ENCODE data around the gene SYNJ2. TPM values are rescaled to one million over a fixed set of nuclear protein-coding genes. Genes with fewer than 3 reads are reported as not detected.

SYNJ2 gene
- total and polyA plus RNA-seq, 2 of the 4 experiments (the other 2 are of a cell fraction), result 40.8 to 45.2 TPM

GRCh38 chr6:157961832-157962575, 19.7 kb upstream of the SYNJ2 start:
- no peak for ATAC-seq (ENCODE audit: low read depth)
- intact Hi-C loops (cut with micrococcal nuclease), result no loop called here
- Histone ChIP-seq H3K9me1 (ENCODE audit: insufficient read depth, low read length) (0 out of 2 replicates have a peak, but pooled peaks cover 3% of the 10 kb centered on the region), H3K27ac (ENCODE audit: insufficient read depth, low read length) (no peak overlapping the region; the same call in 1 of the 2 replicates), H3K4me1 (ENCODE audit: control insufficient read depth, insufficient read depth, low read length) (no peaks in the 10 kb centered on the region), H2AFZ (replicated peaks; ENCODE audit: low read length, poor library complexity) (no peak overlapping the region), H3K4me2 (ENCODE audit: low read depth, low read length) (no peak overlapping the region), H3K4ac (ENCODE audit: low read depth, low read length) (no peak overlapping the region; the same call in 1 of the 2 replicates), H3K36me3 (ENCODE audit: control insufficient read depth, insufficient read depth, low read length) (no peaks in the 10 kb centered on the region), H4K5ac (ENCODE audit: low read depth, low read length) (no peak overlapping the region), H4K20me1 (ENCODE audit: insufficient read depth, low read length) (no peaks in the 10 kb centered on the region), H2BK5ac (ENCODE audit: low read depth, low read length, poor library complexity, severe bottlenecking) (no peak overlapping the region), H3K9ac (ENCODE audit: low read depth, low read length) (no peak overlapping the region), H2AK5ac (ENCODE audit: low read depth, low read length) (no peak overlapping the region), H3K14ac (replicated peaks; ENCODE audit: low read depth, low read length) (no peak overlapping the region), H2AK9ac (replicated peaks; ENCODE audit: low read depth, low read length, poor library complexity) (no peak overlapping the region), H3K23ac (ENCODE audit: low read depth, low read length) (no peak overlapping the region), H3K18ac (ENCODE audit: low read depth, low read length) (no peak overlapping the region), H3K4me3 (ENCODE audit: insufficient read depth, low read depth, low read length) (no peak overlapping the region), H4K91ac (ENCODE audit: insufficient read depth, low read depth, low read length) (no peak overlapping the region), H3K27me3 (ENCODE audit: control insufficient read depth, insufficient read depth, low read length) (no peaks in the 10 kb centered on the region), H2BK15ac (ENCODE audit: low read depth, low read length) (no peak overlapping the region), H2BK20ac (ENCODE audit: low read depth, low read length) (no peak overlapping the region), H3K9me3 (ENCODE audit: control insufficient read depth, insufficient read depth, low read length) (peaks cover 11% of the 10 kb centered on the region), H4K8ac (ENCODE audit: low read depth in 2 of 2, low read length in 2 of 2) (no peak overlapping the region), H3K79me1 (ENCODE audit: low read depth in 1 of 2, low read length in 2 of 2) (no peaks in the 10 kb centered on the region), H3K56ac (ENCODE audit: extremely low read depth, insufficient read depth, low read length) (no peak overlapping the region), H2BK120ac (ENCODE audit: low read depth, low read length) (no peak overlapping the region)
- DNase-seq, result no peak
- CTCF ChIA-PET, result interaction anchor here (0.6 kb wide), 1 partner anchor 60 kb away, joined by 3 read pairs; no protein-coding TSS in a partner anchor
- no peak for TF ChIP-seq RAD21 (IDR thresholded peaks at IDR 0.05; ENCODE audit: low read length)
- in situ Hi-C loops (cut with MboI; ENCODE audit: low sequenced_read_pairs), result no loop called here
- WGBS, 2 experiments (ENCODE audit: extremely low coverage in 2 of 2, insufficient read length in 1 of 2), result 92% methylated on average over 2 of the region's 13 CpGs; no CpG with 5 or more reads in 1 of the 2 experiments
- BruUV-seq (replicated peaks), result no TSS peak
- POLR2A ChIA-PET (ENCODE audit: unreplicated experiment), result no interaction called here
- dilution Hi-C loops (cut with HindIII; ENCODE audit: low sequenced_read_pairs, unreplicated experiment), result no loop called here
